OCI-LY7 (cell line): ENCODE measurements around the gene NDUFA8. TPM values are rescaled to one million over a fixed set of nuclear protein-coding genes. Genes with fewer than 3 reads are reported as not detected.

Experiments used
- BruUV-seq: library from RNA; stranded (reverse); fragments of 400-500 nt; replicated peaks from 2 replicates; lab custom pipeline; 2021; lab: Mats Ljungman, UMichigan
- CTCF ChIA-PET: fragments of 300-600 bp; sonication (Branson Sonifier 250); formaldehyde crosslinking; loops from one replicate; lab custom pipeline; 2022; ENCODE audit warnings: antibody characterized with exemption; ENCODE audit not compliant: unreplicated experiment; lab: Charles Lee
- POLR2A ChIA-PET: fragments of 300-600 bp; sonication (Branson Sonifier 250); formaldehyde crosslinking; loops from one replicate; lab custom pipeline; 2022; ENCODE audit warnings: antibody characterized with exemption; lab: Charles Lee
- DNase-seq: peaks from one replicate; pipeline ENCODE4 v3.0.0-alpha.2; 2015; ENCODE audit warnings: low spot score
- H2AFZ ChIP-seq: fragments of 200-600 bp; sonication (generic), shearing (Covaris generic); 2 replicates; pipeline ENCODE4 v1.6.1; 2014; ENCODE audit warnings: mild to moderate bottlenecking, antibody characterized with exemption, low read length, moderate library complexity
- H3K27ac ChIP-seq: fragments of 200-600 bp; sonication (generic); 2 replicates; pipeline ENCODE4 v1.5.1; 2014; ENCODE audit warnings: mixed run types, low read depth, mild to moderate bottlenecking, moderate library complexity, low read length, inconsistent platforms; ENCODE audit not compliant: poor library complexity, severe bottlenecking
- H3K36me3 ChIP-seq: fragments of 200-600 bp; sonication (generic); 2 replicates; pipeline ENCODE4 v1.6.1; 2014; ENCODE audit warnings: mild to moderate bottlenecking, antibody characterized with exemption, low read length, moderate library complexity, mixed read lengths; ENCODE audit not compliant: insufficient read depth
- H3K4me1 ChIP-seq: fragments of 200-600 bp; sonication (generic); 2 replicates; pipeline ENCODE4 v1.5.1; 2014; ENCODE audit warnings: mild to moderate bottlenecking, low read length; ENCODE audit not compliant: insufficient read depth, poor library complexity, severe bottlenecking
- H3K4me2 ChIP-seq: fragments of 200-600 bp; sonication (generic); 2 replicates; pipeline ENCODE4 v1.6.1; 2014; ENCODE audit warnings: mild to moderate bottlenecking, low read length
- H3K4me3 ChIP-seq: fragments of 200-600 bp; sonication (generic); 2 replicates; pipeline ENCODE4 v1.5.1; 2014; ENCODE audit warnings: mild to moderate bottlenecking, low read depth, low read length; ENCODE audit not compliant: poor library complexity, severe bottlenecking
- H3K79me2 ChIP-seq: fragments of 200-600 bp; sonication (generic); 2 replicates; pipeline ENCODE4 v1.6.1; 2016; ENCODE audit warnings: low read depth, mild to moderate bottlenecking, low read length, moderate library complexity, mixed read lengths; ENCODE audit not compliant: insufficient read depth
- H3K9me2 ChIP-seq: fragments of 200-600 bp; sonication (generic); 2 replicates; pipeline ENCODE4 v1.6.1; 2016; ENCODE audit warnings: mild to moderate bottlenecking, low read length, mixed read lengths; ENCODE audit not compliant: insufficient read depth
- H3K9me3 ChIP-seq: fragments of 200-600 bp; sonication (generic); 2 replicates; pipeline ENCODE4 v1.6.1; 2014; ENCODE audit warnings: mild to moderate bottlenecking, mixed run types, low read length, mixed read lengths
- H4K20me1 ChIP-seq: fragments of 200-600 bp; sonication (generic); 2 replicates; pipeline ENCODE4 v1.6.1; 2014; ENCODE audit warnings: mild to moderate bottlenecking, antibody characterized with exemption, low read length, moderate library complexity, mixed read lengths; ENCODE audit not compliant: insufficient read depth
- CTCF ChIP-seq: fragments of 200-600 bp; sonication (generic); conservative IDR thresholded peaks from 2 replicates; pipeline ENCODE4 v1.5.1; 2014; ENCODE audit warnings: mild to moderate bottlenecking, antibody characterized with exemption, low read length, moderate library complexity, mixed read lengths
- EZH2phosphoT487 ChIP-seq: fragments of 200-600 bp; sonication (generic); IDR thresholded peaks from 2 replicates; pipeline ENCODE4 v1.6.1; 2018; ENCODE audit warnings: low read depth, borderline replicate concordance, mild to moderate bottlenecking, mixed run types, antibody characterized with exemption, low read length, moderate library complexity, mixed read lengths
- intact Hi-C: fragments of 100-400 bp; cut with micrococcal nuclease; formaldehyde crosslinking; loops from one replicate; pipeline ENCODE4 v1.10.0; 2022; ENCODE audit not compliant: unreplicated experiment
- total RNA-seq, 2 experiments: library from RNA; depleted of rRNA in 1 of 2; stranded (reverse); fragments of >200 nt in 1 of 2; shearing (Covaris generic) in 1 of 2; gene quantifications; 2 replicates each; pipeline ENCODE4 v1.2.3, GENCODE V29; 2014 to 2022

The NDUFA8 gene
- total RNA-seq, 2 experiments from 2014 or later, result 24.2 to 51.0 TPM

- Histone ChIP-seq H3K4me3 (no peak overlapping the region), H4K20me1 (no peaks in the 10 kb centered on the region), H3K4me2 (no peak overlapping the region), H3K27ac (no peak overlapping the region), H3K4me1 (no peaks in the 10 kb centered on the region), H2AFZ (no peak overlapping the region), H3K9me2 (no peaks in the 10 kb centered on the region), H3K9me3 (no peaks in the 10 kb centered on the region), H3K36me3 (no peaks in the 10 kb centered on the region), H3K79me2 (no peaks in the 10 kb centered on the region)
- intact Hi-C loops, result no loop called here
- DNase-seq, result no peak
- TF ChIP-seq EZH2phosphoT487, result no peak
- no peak for TF ChIP-seq CTCF
- CTCF ChIA-PET, result interaction anchor here (0.6 kb wide), 1 partner anchor 479 kb away, joined by 3 read pairs; no protein-coding TSS in a partner anchor
- no TSS peak for BruUV-seq
- POLR2A ChIA-PET, result no interaction called here
Measured at GRCh38 chr9:122128007-122128968, 31.3 kb downstream of the NDUFA8 start.

DNA sequence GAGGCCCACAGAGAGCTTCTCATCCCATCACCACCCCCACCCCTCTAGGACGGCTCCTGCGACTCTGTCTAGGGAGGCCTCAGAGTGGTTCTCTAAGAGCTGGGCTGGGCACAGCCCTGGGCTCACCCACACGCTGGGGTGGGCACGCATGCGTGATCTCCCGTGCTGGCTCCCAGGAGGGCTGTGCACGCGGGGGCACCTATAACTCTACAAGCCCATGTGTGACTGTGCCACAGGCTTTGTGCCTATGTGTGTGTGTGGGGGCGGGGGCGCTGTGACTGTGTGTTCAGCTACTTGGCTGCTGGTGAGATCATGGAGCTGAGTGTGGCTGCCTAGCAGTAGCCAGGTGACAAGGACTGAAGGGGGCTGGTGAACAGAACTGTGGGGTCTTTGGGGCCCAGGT is 32.2 kb downstream of the NDUFA8 start:
- no peak overlapping the region for H3K4me3 ChIP-seq
- POLR2A ChIA-PET, result interaction anchor here (0.6 kb wide), 1 partner anchor 696 kb away, joined by 8 read pairs; no protein-coding TSS in a partner anchor
- TF ChIP-seq CTCF, result no peak
- no peak for TF ChIP-seq EZH2phosphoT487
- H3K4me1 ChIP-seq, result peaks cover 5% of the 10 kb centered on the region
- H3K4me2 ChIP-seq, result no peak overlapping the region
- no peak for DNase-seq
- no peaks in the 10 kb centered on the region for H3K9me2 ChIP-seq
- no peak overlapping the region for H3K27ac ChIP-seq
- no peaks in the 10 kb centered on the region for H3K36me3 ChIP-seq
- intact Hi-C loops, result no loop called here
- H4K20me1 ChIP-seq, result no peaks in the 10 kb centered on the region
- H3K79me2 ChIP-seq, result no peaks in the 10 kb centered on the region
- no peaks in the 10 kb centered on the region for H3K9me3 ChIP-seq
- CTCF ChIA-PET, result interaction anchor here (0.6 kb wide), 1 partner anchor 478 kb away, joined by 3 read pairs; no protein-coding TSS in a partner anchor
- no TSS peak for BruUV-seq
- no peak overlapping the region for H2AFZ ChIP-seq
